Measurements from ENCODE around the gene ALPL.
"Not testable (repeated sequence)": the region's sequence is repeated elsewhere in the genome, so short reads cannot be mapped to it uniquely, and the experiment has no call there.

The ALPL gene

GRCh38 chr1:21507511-21508270 is 1.5 kb upstream of the ALPL start:
- no peak for DNase-seq (ENCODE audit: low read depth, low spot score)

GRCh38 chr1:21508580-21509350 is 458 bp upstream of the ALPL start:
- DNase-seq (ENCODE audit: low read depth, low spot score) = no peak

- DNase-seq (ENCODE audit: low read depth, low spot score) = no peak
These were observed 880 bp downstream of the ALPL start for GRCh38 chr1:21510113-21510493.

- DNase-seq (ENCODE audit: low read depth, low spot score) = no peak
These were observed 1.8 kb downstream of the ALPL start for GRCh38 chr1:21510885-21511578.

GRCh38 chr1:21511579-21512522 is 2.6 kb downstream of the ALPL start:
- DNase-seq (ENCODE audit: low read depth, low spot score) = peak; percentile 83

GRCh38 chr1:21514245-21514644 is 5.0 kb downstream of the ALPL start:
- DNase-seq (ENCODE audit: low read depth, low spot score) = no peak

- DNase-seq (ENCODE audit: low read depth, low spot score) = no peak
These were observed 8.0 kb downstream of the ALPL start for GRCh38 chr1:21517161-21517589.

GRCh38 chr1:21517660-21518480 is 8.6 kb downstream of the ALPL start:
- DNase-seq (ENCODE audit: low read depth, low spot score) = no peak

GRCh38 chr1:21518774-21519455 is 9.7 kb downstream of the ALPL start:
- no peak for DNase-seq (ENCODE audit: low read depth, low spot score)

- not testable (repeated sequence) for DNase-seq (ENCODE audit: low read depth, low spot score)
These were observed 10.4 kb downstream of the ALPL start for GRCh38 chr1:21519486-21520070.

GRCh38 chr1:21520899-21521716 is 11.9 kb downstream of the ALPL start:
- no peak for DNase-seq (ENCODE audit: low read depth, low spot score)

- DNase-seq (ENCODE audit: low read depth, low spot score) = no peak
These were observed 12.5 kb downstream of the ALPL start for GRCh38 chr1:21521717-21522060.

GRCh38 chr1:21522525-21523038 is 13.4 kb downstream of the ALPL start:
- DNase-seq (ENCODE audit: low read depth, low spot score) = no peak

GRCh38 chr1:21523297-21523813 is 14.1 kb downstream of the ALPL start:
- no peak for DNase-seq (ENCODE audit: low read depth, low spot score)

- DNase-seq (ENCODE audit: low read depth, low spot score) = no peak
These were observed 15.0 kb downstream of the ALPL start for GRCh38 chr1:21524220-21524619.

GRCh38 chr1:21524686-21525339 is 15.6 kb downstream of the ALPL start:
- no peak for DNase-seq (ENCODE audit: low read depth, low spot score)

- DNase-seq (ENCODE audit: low read depth, low spot score) = no peak
These were observed 16.1 kb downstream of the ALPL start for GRCh38 chr1:21525340-21525717.

GRCh38 chr1:21526441-21526840 is 17.2 kb downstream of the ALPL start:
- DNase-seq (ENCODE audit: low read depth, low spot score) = no peak
